OCI-LY1 (cell line): ENCODE data around the gene METTL27.

Experiments used
- CTCF ChIP-seq: fragments of 200-600 bp; sonication (generic), shearing (Covaris generic); IDR thresholded peaks from 2 replicates; pipeline ENCODE4 v1.5.1; 2017; ENCODE audit warnings: mild to moderate bottlenecking, antibody characterized with exemption, low read length, moderate library complexity, mixed read lengths
- EZH2 ChIP-seq: fragments of 200-600 bp; sonication (generic), shearing (Covaris generic); IDR thresholded peaks from 2 replicates; pipeline ENCODE4 v1.8.0; 2017; ENCODE audit warnings: borderline replicate concordance, mixed run types, mild to moderate bottlenecking, antibody characterized with exemption, low read length, moderate library complexity, mixed read lengths

DNA sequence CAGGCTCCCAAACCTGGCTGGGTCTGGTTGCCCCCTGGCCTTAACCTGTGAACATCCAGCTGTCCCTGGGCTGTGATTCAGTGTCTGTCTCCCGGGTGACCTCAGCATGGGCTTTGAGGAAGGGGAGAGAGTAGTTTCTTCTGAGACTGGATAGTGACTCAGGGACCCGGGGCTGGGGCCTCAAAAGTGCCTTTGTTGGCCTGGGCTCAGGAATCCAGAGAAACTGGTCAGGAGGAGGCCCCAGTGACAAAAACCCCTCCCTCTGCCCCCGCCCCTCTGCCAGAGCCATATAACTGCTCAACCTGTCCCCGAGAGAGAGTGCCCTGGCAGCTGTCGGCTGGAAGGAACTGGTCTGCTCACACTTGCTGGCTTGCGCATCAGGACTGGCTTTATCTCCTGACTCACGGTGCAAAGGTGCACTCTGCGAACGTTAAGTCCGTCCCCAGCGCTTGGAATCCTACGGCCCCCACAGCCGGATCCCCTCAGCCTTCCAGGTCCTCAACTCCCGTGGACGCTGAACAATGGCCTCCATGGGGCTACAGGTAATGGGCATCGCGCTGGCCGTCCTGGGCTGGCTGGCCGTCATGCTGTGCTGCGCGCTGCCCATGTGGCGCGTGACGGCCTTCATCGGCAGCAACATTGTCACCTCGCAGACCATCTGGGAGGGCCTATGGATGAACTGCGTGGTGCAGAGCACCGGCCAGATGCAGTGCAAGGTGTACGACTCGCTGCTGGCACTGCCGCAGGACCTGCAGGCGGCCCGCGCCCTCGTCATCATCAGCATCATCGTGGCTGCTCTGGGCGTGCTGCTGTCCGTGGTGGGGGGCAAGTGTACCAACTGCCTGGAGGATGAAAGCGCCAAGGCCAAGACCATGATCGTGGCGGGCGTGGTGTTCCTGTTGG is 11.4 kb downstream of the METTL27 start, which contains the start of gene CLDN4:
- TF ChIP-seq CTCF: no peak
- TF ChIP-seq EZH2: no peak
